ENCODE measurements around the gene PRKAR1B. TPM values are rescaled to one million over a fixed set of nuclear protein-coding genes. Genes with fewer than 3 reads are reported as not detected.
A peak's percentile ranks its signal among the peaks of the same experiment; 100 is the strongest.

PRKAR1B gene
- total and polyA plus RNA-seq, 10 of the 15 experiments (the other 5 are each of a cell fraction or from before 2014, with no cell fraction given): 1.4 to 45.6 (median 19.3) TPM

DNA sequence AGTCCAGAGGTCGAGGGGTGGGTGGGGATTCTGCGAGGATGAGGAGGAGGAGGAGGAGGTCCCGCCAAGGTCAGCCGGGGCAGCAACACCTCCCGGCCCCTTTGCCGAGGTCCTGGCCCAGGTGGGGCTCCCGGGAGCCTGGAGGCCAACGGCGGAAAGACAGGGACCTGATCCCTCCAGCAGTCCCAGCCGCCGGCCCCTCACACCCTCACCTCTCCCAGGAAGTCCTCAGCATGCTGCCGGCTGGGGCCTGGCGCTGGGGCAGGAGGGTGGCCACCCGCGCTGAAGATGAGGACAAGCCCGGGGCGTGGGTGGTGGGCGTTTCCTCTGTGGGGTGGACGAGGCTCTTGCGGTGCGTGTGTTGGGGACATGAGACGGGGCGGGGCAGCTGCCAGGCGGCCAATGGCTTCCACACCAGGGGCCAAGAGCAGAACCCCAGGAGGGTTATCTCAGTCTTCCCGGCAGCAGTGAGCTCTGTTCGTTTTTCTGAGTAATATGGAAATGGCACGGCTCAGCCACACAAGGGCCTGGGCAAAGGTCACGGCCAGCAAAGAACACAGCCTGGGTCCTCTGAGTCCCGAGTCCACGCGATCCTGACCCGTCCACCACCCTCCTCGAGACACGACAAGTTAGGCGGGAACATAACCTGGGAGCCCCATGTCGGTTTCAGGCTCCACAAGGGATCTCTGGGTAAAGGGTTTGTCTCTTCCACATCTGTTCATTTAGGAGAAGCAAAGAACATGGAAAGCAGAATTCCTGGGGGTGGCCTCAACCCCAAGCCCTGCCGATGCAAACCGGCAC, 124.5 kb downstream of the PRKAR1B start (continued):
- TF ChIP-seq, protein P1, sequence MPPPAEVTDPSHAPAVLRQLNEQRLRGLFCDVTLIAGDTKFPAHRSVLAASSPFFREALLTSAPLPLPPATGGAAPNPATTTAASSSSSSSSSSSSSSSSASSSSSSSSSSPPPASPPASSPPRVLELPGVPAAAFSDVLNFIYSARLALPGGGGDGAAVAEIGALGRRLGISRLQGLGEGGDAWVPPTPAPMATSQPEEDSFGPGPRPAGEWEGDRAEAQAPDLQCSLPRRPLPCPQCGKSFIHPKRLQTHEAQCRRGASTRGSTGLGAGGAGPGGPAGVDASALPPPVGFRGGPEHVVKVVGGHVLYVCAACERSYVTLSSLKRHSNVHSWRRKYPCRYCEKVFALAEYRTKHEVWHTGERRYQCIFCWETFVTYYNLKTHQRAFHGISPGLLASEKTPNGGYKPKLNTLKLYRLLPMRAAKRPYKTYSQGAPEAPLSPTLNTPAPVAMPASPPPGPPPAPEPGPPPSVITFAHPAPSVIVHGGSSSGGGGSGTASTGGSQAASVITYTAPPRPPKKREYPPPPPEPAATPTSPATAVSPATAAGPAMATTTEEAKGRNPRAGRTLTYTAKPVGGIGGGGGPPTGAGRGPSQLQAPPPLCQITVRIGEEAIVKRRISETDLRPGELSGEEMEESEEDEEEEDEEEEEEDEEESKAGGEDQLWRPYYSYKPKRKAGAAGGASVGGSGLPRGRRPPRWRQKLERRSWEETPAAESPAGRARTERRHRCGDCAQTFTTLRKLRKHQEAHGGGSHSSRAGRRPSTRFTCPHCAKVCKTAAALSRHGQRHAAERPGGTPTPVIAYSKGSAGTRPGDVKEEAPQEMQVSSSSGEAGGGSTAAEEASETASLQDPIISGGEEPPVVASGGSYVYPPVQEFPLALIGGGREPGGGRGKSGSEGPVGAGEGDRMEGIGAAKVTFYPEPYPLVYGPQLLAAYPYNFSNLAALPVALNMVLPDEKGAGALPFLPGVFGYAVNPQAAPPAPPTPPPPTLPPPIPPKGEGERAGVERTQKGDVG (CRISPR knock-in tag; IDR thresholded peaks at IDR 0.05): no peak
- TF ChIP-seq, protein P2, sequence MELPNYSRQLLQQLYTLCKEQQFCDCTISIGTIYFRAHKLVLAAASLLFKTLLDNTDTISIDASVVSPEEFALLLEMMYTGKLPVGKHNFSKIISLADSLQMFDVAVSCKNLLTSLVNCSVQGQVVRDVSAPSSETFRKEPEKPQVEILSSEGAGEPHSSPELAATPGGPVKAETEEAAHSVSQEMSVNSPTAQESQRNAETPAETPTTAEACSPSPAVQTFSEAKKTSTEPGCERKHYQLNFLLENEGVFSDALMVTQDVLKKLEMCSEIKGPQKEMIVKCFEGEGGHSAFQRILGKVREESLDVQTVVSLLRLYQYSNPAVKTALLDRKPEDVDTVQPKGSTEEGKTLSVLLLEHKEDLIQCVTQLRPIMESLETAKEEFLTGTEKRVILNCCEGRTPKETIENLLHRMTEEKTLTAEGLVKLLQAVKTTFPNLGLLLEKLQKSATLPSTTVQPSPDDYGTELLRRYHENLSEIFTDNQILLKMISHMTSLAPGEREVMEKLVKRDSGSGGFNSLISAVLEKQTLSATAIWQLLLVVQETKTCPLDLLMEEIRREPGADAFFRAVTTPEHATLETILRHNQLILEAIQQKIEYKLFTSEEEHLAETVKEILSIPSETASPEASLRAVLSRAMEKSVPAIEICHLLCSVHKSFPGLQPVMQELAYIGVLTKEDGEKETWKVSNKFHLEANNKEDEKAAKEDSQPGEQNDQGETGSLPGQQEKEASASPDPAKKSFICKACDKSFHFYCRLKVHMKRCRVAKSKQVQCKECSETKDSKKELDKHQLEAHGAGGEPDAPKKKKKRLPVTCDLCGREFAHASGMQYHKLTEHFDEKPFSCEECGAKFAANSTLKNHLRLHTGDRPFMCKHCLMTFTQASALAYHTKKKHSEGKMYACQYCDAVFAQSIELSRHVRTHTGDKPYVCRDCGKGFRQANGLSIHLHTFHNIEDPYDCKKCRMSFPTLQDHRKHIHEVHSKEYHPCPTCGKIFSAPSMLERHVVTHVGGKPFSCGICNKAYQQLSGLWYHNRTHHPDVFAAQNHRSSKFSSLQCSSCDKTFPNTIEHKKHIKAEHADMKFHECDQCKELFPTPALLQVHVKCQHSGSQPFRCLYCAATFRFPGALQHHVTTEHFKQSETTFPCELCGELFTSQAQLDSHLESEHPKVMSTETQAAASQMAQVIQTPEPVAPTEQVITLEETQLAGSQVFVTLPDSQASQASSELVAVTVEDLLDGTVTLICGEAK (IDR thresholded peaks at IDR 0.05; ENCODE audit: borderline replicate concordance): no peak
- TF ChIP-seq POLR2AphosphoS2 (IDR thresholded peaks at IDR 0.05; ENCODE audit: low read depth, low read length) (no peak), GABPA (IDR thresholded peaks at IDR 0.05; ENCODE audit: low read depth) (no peak), TBL1XR1 (IDR thresholded peaks at IDR 0.05; ENCODE audit: low read depth, low read length) (no peak), CHD1 (IDR thresholded peaks at IDR 0.05; ENCODE audit: low read depth, low read length) (no peak), JUNB (IDR thresholded peaks at IDR 0.05) (no peak), IKZF1 (conservative IDR thresholded peaks at IDR 0.05) (peak; percentile 79), STAT3 (IDR thresholded peaks at IDR 0.05; ENCODE audit: low read depth, low read length) (no peak), ZNF384 (IDR thresholded peaks at IDR 0.05; ENCODE audit: borderline replicate concordance, low read depth, low read length) (no peak), NR2C2 (IDR thresholded peaks at IDR 0.05; ENCODE audit: borderline replicate concordance, control insufficient read depth, insufficient read length, low read depth) (no peak), ATF7 (IDR thresholded peaks at IDR 0.05; ENCODE audit: low read depth) (no peak), JUND (IDR thresholded peaks at IDR 0.05; ENCODE audit: low read depth, low read length) (no peak), SMARCA5 (IDR thresholded peaks at IDR 0.05) (no peak), ZNF274 (IDR thresholded peaks at IDR 0.05; ENCODE audit: insufficient read depth, insufficient read length) (no peak), NFYA (IDR thresholded peaks at IDR 0.05; ENCODE audit: borderline replicate concordance, low read depth, low read length) (no peak), HDGF (IDR thresholded peaks at IDR 0.05) (peak; percentile 67; the same call in 1 of the 2 replicates), NR2F1 (conservative IDR thresholded peaks at IDR 0.05) (peak; percentile 85), ZZZ3 (IDR thresholded peaks at IDR 0.05; ENCODE audit: control insufficient read depth, insufficient read length, low read depth) (no peak)
- TF ChIP-seq, protein P3, sequence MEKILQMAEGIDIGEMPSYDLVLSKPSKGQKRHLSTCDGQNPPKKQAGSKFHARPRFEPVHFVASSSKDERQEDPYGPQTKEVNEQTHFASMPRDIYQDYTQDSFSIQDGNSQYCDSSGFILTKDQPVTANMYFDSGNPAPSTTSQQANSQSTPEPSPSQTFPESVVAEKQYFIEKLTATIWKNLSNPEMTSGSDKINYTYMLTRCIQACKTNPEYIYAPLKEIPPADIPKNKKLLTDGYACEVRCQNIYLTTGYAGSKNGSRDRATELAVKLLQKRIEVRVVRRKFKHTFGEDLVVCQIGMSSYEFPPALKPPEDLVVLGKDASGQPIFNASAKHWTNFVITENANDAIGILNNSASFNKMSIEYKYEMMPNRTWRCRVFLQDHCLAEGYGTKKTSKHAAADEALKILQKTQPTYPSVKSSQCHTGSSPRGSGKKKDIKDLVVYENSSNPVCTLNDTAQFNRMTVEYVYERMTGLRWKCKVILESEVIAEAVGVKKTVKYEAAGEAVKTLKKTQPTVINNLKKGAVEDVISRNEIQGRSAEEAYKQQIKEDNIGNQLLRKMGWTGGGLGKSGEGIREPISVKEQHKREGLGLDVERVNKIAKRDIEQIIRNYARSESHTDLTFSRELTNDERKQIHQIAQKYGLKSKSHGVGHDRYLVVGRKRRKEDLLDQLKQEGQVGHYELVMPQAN (conservative IDR thresholded peaks at IDR 0.05): 0 out of 2 replicates have a peak, but pooled peaks have one; percentile 51
- TF ChIP-seq, protein P4, sequence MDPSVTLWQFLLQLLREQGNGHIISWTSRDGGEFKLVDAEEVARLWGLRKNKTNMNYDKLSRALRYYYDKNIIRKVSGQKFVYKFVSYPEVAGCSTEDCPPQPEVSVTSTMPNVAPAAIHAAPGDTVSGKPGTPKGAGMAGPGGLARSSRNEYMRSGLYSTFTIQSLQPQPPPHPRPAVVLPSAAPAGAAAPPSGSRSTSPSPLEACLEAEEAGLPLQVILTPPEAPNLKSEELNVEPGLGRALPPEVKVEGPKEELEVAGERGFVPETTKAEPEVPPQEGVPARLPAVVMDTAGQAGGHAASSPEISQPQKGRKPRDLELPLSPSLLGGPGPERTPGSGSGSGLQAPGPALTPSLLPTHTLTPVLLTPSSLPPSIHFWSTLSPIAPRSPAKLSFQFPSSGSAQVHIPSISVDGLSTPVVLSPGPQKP (IDR thresholded peaks at IDR 0.05; ENCODE audit: low read depth, low read length): no peak

Data from GM12878 (cell line).